GM19023 (cell line): ENCODE measurements around the gene RAB4A.
"Not testable (repeated sequence)": the region's sequence is repeated elsewhere in the genome, so short reads cannot be mapped to it uniquely, and the experiment has no call there.

Experiments
- ATAC-seq: cut with Tn5 transposase; IDR thresholded peaks from one replicate; pipeline ENCODE4 v1.9.1; 2021; ENCODE audit warnings: mild to moderate bottlenecking, moderate library complexity; ENCODE audit not compliant: unreplicated experiment

The RAB4A gene

GRCh38 chr1:229295745-229296144, 24.8 kb downstream of the RAB4A start:
- no peak for ATAC-seq

DNA sequence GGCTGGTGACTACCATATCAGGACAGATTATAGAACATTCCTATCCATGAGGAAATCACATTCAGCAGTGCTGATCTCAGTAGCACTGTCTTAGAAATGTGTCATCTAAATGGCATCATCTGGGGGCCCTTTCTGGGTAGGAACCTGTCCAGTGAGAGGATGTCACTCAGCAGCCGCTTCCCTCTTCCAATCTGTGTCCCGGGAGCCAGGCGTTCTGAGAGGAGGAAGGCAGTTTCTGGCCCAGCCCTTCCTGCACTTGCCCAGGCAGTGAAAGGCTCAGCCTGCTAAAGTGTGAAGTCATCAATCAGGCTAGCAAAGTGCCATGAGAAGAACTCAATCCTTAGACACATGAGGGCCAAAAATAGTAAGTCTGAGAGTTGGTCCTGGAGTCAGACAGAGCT, 25.6 kb downstream of the RAB4A start:
- ATAC-seq, result no peak

GRCh38 chr1:229297746-229298145, 26.8 kb downstream of the RAB4A start:
- ATAC-seq, result no peak

DNA sequence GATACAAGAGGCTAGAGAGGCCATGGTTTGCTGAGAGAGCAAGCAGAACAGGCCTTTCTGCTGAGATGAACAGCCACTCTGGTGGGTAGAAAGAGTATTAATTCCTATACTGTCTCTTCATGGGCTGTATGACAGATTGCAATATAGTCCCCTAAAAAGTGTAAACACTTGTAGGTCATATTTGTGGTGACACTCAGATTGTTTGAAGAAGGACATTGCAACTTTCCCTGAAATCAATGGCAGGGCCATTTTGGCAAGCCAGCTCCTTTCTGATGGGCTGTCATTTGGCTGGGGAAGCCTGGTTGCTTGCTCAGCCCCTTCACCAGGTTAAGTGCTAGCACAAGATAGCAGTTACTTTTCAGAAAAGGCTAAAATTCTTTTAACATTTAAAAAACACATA, 27.5 kb downstream of the RAB4A start:
- ATAC-seq, result no peak

DNA sequence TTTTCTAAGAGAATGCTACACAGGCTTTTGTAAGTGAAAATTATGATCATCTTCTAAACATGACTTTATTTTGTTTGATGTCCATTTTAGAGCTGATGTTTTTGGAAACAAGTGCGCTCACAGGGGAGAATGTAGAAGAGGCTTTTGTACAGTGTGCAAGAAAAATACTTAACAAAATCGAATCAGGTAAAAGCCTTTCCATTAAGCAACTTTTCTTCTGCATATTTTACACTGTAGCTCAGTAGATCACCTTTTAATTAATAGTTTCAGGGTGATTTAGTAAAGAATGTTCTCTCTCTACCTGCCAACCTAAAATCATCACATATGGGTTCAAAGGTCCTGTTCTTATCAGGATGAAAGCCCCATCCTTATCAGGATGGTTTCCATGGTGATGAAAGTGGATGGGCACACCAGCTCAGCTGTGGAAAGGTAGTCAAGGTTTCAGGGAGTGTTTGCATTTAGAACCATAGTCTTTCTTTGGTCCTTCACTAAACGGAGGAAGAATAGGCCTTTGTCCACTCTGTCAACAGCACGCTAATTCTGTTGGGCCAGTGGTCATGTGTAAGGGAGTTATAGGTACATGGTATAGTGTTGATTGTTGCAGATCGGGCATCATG, 28.1 kb downstream of the RAB4A start:
- ATAC-seq, result no peak

- ATAC-seq, result no peak
Measured at GRCh38 chr1:229300099-229300757, 29.3 kb downstream of the RAB4A start.

DNA sequence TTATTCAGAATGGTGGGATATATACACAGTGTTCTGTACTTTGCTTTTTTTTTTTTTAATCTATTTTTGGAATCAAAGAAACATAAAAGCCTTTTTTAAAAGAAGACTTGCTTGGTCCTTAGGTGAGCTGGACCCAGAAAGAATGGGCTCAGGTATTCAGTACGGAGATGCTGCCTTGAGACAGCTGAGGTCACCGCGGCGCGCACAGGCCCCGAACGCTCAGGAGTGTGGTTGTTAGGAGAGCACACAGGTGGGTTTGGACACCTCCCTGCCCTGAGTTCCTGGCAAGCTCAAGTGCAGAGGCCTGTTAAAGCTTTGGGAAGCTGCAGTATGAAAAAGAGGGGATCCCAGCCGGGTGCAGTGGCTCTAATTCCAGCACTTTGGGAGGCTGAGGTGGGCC, 31.8 kb downstream of the RAB4A start:
- ATAC-seq, result no peak

- ATAC-seq, result no peak
Measured at GRCh38 chr1:229303855-229304254, 32.9 kb downstream of the RAB4A start.

DNA sequence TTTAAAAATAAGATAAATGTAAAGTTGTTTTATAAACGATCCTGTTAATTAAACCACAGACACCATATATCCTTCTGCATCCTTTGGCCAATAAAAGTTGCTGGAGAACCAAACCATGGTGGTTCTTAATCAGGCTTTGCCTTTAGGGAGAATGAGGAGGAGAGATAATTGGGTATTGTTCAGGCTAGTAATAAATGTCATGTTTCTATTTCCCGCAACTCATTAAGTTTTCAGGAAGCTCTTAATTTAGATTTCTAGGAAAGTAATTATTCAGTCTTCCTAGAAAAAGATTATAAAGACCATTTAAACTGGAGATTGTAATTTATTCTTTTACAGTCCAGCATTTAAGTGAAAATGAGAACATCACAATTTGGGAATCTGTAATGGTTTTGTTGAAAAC, 34.5 kb downstream of the RAB4A start:
- no peak for ATAC-seq

DNA sequence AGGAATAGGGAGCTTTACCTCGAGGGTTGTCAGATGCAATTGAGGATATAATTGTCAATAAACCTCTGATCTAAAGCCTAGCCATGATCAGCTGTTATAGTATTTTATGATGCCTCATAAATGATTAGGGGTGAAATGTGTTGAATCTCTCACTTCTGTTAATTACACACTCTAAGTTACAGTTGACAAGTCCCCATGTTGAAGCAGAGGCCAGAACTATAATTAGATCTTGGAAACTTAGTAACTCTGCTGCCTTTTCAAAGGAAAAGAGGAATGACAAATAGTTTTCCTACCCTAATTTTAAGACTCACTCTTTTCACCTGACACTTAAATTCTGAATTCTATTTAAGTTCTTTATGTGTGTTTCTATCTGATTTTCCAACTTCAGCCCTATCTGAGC, 38.2 kb downstream of the RAB4A start:
- ATAC-seq, result no peak

- ATAC-seq, result no peak
Measured at GRCh38 chr1:229309684-229310083, 38.8 kb downstream of the RAB4A start.

- no peak for ATAC-seq
Measured at GRCh38 chr1:229310833-229311232, 39.9 kb downstream of the RAB4A start.

- ATAC-seq, result no peak
Measured at GRCh38 chr1:229316166-229316565, 45.3 kb downstream of the RAB4A start.

- no peak for ATAC-seq
Measured at GRCh38 chr1:229318056-229318455, 47.1 kb downstream of the RAB4A start.

DNA sequence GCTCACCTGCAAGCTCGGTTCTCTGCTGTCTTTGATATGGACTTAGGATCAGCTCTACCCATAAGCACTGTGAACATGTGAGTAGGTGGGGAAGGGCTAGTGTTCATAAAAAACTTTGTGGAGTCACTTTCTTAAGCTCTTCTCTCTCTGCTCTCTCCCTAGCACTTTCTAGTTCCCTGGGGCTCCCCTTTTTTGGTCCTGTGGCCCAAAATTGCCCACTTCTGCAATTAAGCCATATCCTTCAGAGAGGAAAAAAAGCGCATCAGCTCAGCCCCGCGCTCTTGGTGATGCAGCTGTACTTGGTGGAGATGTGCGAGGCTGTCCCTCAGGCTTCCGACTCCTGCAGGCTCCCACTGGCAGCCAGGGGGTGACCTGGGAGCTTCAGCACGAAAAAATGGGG, 48.6 kb downstream of the RAB4A start:
- ATAC-seq, result no peak

GRCh38 chr1:229323201-229323600, 52.3 kb downstream of the RAB4A start:
- ATAC-seq, result no peak

DNA sequence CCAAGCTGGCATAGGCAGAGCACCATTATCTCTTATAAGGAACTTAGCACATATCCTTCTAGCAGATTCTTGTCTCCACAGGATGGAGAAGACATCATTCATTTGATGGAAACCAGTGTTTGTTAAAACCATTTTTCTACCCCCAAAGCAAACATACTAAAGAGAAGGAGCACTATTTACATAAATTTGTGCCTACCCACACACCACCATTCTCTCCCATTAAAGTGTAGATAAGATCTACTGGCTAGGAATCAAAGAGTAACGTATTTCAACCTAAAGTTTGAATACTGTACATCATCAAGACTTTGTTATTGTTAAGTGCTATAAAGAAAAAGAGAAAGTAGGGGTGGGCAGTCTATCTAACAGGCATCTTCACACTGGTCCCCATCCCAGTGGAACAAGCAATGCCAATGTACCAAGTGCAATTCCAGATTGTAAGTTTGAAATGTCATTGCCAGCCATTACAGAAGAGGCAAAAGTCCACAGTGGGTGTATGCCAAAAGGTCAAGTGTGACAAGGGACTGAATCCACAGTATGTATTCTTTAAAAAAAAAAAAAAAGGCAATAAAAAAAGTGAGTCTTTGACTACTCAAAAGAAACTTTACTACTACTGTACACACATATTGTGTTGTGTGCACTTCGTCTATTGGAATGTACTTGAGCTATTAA, 53.1 kb downstream of the RAB4A start:
- ATAC-seq, result no peak

GRCh38 chr1:229325401-229325800, 54.5 kb downstream of the RAB4A start:
- ATAC-seq, result no peak

- ATAC-seq, result no peak
Measured at GRCh38 chr1:229325853-229326487, 55.1 kb downstream of the RAB4A start.

DNA sequence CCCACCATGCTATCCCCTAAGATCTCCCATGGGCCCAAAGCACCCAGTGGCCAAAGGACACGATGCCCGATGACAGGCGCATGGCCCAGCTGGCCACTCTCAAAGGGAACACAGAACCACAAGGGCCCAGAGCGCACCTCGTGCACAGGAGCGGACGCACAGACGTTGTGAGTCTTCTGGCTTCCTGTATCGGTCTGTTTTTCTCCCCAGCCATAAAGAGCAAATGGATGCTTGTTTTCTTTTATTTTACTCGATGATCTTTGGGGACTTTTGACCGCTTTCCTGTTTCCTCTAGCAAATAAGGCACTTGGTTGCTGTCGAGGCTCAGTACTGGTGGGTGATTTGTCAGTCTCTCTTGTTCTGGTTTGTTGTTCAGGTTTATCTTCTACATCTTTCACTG, 55.7 kb downstream of the RAB4A start:
- ATAC-seq, result no peak

GRCh38 chr1:229327765-229328164, 56.9 kb downstream of the RAB4A start:
- not testable (repeated sequence) for ATAC-seq
